Calu3 (cell line): ENCODE measurements around the gene PLCH2. TPM values are rescaled to one million over a fixed set of nuclear protein-coding genes. Genes with fewer than 3 reads are reported as not detected.
"Not testable (repeated sequence)": the region's sequence is repeated elsewhere in the genome, so short reads cannot be mapped to it uniquely, and the experiment has no call there.

Experiments
- BruUV-seq: library from RNA; stranded (reverse); fragments of 400-500 nt; replicated peaks from 2 replicates; lab custom pipeline; 2021; lab: Mats Ljungman, UMichigan
- CTCF ChIA-PET: fragments of 300-600 bp; sonication (Branson Sonifier 250); formaldehyde crosslinking; loops from one replicate; lab custom pipeline; 2022; ENCODE audit warnings: antibody characterized with exemption; lab: Charles Lee
- DNase-seq: peaks from one replicate; pipeline ENCODE4 v3.0.0; 2022
- H3K27ac Mint-ChIP-seq: one replicate; pipeline ENCODE4 v1.8.0; 2022; ENCODE audit warnings: mixed read lengths; ENCODE audit not compliant: unreplicated experiment
- H3K27me3 Mint-ChIP-seq: one replicate; pipeline ENCODE4 v1.8.0; 2022; ENCODE audit warnings: mixed read lengths; ENCODE audit not compliant: unreplicated experiment
- H3K36me3 Mint-ChIP-seq: one replicate; pipeline ENCODE4 v1.8.0; 2022; ENCODE audit warnings: mild to moderate bottlenecking, moderate library complexity, mixed read lengths; ENCODE audit not compliant: insufficient read depth, unreplicated experiment
- H3K4me1 Mint-ChIP-seq: one replicate; pipeline ENCODE4 v1.8.0; 2022; ENCODE audit warnings: mild to moderate bottlenecking, low read depth, mixed read lengths; ENCODE audit not compliant: unreplicated experiment
- H3K4me3 Mint-ChIP-seq: one replicate; pipeline ENCODE4 v1.8.0; 2022; ENCODE audit warnings: mild to moderate bottlenecking, low read depth, moderate library complexity, mixed read lengths; ENCODE audit not compliant: unreplicated experiment
- H3K9me3 Mint-ChIP-seq: one replicate; pipeline ENCODE4 v1.8.0; 2022; ENCODE audit warnings: low read depth, mixed read lengths; ENCODE audit not compliant: unreplicated experiment
- CTCF ChIP-seq: fragments of 200-600 bp; IDR thresholded peaks from one replicate; pipeline ENCODE4 v1.8.0; 2022; ENCODE audit warnings: antibody characterized with exemption; ENCODE audit not compliant: unreplicated experiment
- intact Hi-C: fragments of 100-400 bp; cut with micrococcal nuclease; formaldehyde crosslinking; loops from one replicate; pipeline ENCODE4 v1.10.0; 2022; ENCODE audit not compliant: unreplicated experiment
- total RNA-seq: library from RNA; stranded (reverse); gene quantifications from 2 replicates; pipeline ENCODE4 v1.2.3, GENCODE V29; 2022

PLCH2 gene
- total RNA-seq, 1 experiment from 2014 or later = 3.1 TPM

GRCh38 chr1:2457444-2457843, 18.6 kb upstream of the PLCH2 start:
- intact Hi-C loops = no loop called here
- DNase-seq = no peak
- Mint-ChIP-seq H3K4me3 (no peak overlapping the region), H3K36me3 (peaks cover 5% of the 10 kb centered on the region), H3K27ac (no peak overlapping the region), H3K27me3 (peaks cover 7% of the 10 kb centered on the region), H3K4me1 (no peaks in the 10 kb centered on the region), H3K9me3 (no peaks in the 10 kb centered on the region)
- BruUV-seq = no TSS peak
- TF ChIP-seq CTCF = no peak
- CTCF ChIA-PET = no interaction called here

GRCh38 chr1:2458687-2459086, 17.4 kb upstream of the PLCH2 start:
- H3K36me3 Mint-ChIP-seq = no peaks in the 10 kb centered on the region
- DNase-seq = no peak
- no peak overlapping the region for H3K27ac Mint-ChIP-seq
- no TSS peak for BruUV-seq
- CTCF ChIA-PET = no interaction called here
- no peak for TF ChIP-seq CTCF
- no peak overlapping the region for H3K4me3 Mint-ChIP-seq
- H3K9me3 Mint-ChIP-seq = no peaks in the 10 kb centered on the region
- H3K4me1 Mint-ChIP-seq = no peaks in the 10 kb centered on the region
- intact Hi-C loops = no loop called here
- H3K27me3 Mint-ChIP-seq = peaks cover 19% of the 10 kb centered on the region

- H3K27me3 Mint-ChIP-seq = peaks cover 25% of the 10 kb centered on the region
- H3K4me3 Mint-ChIP-seq, H3K36me3 Mint-ChIP-seq, intact Hi-C loops, BruUV-seq, CTCF ChIA-PET, DNase-seq, H3K4me1 Mint-ChIP-seq, H3K9me3 Mint-ChIP-seq, H3K27ac Mint-ChIP-seq: not testable (repeated sequence)
These were observed 16.9 kb upstream of the PLCH2 start for GRCh38 chr1:2459102-2459753.

GRCh38 chr1:2459757-2460156, 16.3 kb upstream of the PLCH2 start:
- no peak for DNase-seq
- no peak for TF ChIP-seq CTCF
- H3K27ac Mint-ChIP-seq = no peak overlapping the region
- intact Hi-C loops = no loop called here
- CTCF ChIA-PET = no interaction called here
- H3K4me1 Mint-ChIP-seq = no peaks in the 10 kb centered on the region
- no peak overlapping the region for H3K4me3 Mint-ChIP-seq
- H3K9me3 Mint-ChIP-seq = no peaks in the 10 kb centered on the region
- H3K27me3 Mint-ChIP-seq = peaks cover 30% of the 10 kb centered on the region
- H3K36me3 Mint-ChIP-seq = no peaks in the 10 kb centered on the region
- no TSS peak for BruUV-seq

GRCh38 chr1:2460203-2460602, 15.9 kb upstream of the PLCH2 start:
- H3K4me3 Mint-ChIP-seq = no peak overlapping the region
- BruUV-seq = no TSS peak

More at GRCh38 chr1:2460203-2460602, 15.9 kb upstream of the PLCH2 start:
- no peak for TF ChIP-seq CTCF
- H3K27ac Mint-ChIP-seq = no peak overlapping the region
- no peaks in the 10 kb centered on the region for H3K4me1 Mint-ChIP-seq
- DNase-seq = no peak
- no peaks in the 10 kb centered on the region for H3K9me3 Mint-ChIP-seq
- H3K27me3 Mint-ChIP-seq = peaks cover 33% of the 10 kb centered on the region
- intact Hi-C loops = no loop called here
- H3K36me3 Mint-ChIP-seq = no peaks in the 10 kb centered on the region
- CTCF ChIA-PET = no interaction called here
